ENCODE measurements around the gene INSYN2A.

Gene INSYN2A, protein sequence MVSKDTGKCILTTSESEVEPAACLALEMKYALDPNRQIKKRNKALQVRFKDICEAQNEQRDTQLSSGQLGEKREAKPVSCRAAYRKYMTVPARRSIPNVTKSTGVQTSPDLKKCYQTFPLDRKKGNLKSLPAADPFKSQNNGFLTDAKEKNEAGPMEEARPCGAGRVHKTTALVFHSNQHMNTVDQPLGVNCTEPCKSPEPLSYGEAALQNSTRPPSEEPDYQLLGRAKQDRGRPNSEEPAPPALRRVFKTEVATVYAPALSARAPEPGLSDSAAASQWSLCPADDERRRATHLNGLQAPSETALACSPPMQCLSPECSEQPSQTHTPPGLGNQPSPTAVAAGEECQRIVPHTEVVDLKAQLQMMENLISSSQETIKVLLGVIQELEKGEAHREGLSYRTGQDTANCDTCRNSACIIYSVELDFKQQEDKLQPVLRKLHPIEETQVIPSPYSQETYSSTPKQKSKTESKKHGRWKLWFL

DNA sequence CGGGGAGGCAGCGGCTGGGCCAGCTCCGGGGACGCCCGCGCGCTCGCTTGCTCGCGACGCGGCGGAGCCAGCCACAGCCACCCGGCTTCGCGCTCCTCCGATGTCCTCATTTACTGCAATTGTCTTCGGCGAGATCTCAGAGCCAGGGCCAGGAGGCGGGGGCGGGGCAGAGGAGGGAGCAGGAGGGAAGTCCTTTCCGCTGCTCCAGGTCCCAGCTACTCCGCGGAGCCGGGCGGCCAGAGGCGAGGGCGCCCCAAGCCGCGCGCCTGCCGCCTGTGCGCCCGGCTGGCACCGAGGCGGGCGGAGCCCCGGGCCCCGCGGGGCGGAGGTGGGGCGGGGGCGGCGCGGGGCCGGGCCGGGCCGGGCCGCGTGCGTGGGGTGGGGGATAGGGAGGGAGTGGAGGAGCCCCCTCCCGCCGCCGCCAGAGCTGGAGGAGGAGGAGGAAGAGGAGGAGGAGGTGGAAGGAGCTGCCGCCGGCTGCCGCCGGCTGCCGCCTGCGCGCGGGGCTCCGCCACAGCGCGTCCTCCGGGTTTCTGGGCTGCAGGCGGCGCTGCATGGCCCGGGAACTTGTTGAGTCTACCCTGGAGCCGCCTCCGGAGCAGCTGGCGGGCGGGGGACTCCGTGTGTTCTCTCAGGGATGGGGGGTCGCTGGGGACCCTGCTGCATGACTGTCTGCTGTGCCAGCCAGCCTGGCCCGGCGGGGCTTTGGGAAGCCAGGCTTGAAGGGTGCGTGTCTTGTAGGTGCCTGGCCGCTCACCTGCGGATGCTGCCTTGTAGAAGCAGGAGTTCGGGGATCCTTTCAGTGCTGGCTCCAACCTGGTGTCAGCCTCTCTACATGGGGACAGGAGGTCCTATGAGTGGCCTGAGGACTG, at the start of gene INSYN2A:
TSS of gene INSYN2A (minus strand) at position 310 of the 872 bp plus-strand sequence. CDS start 20,196 bp downstream, outside the sequence.
- in situ Hi-C loops (cut with HindIII; ENCODE audit: low sequenced_read_pairs): no loop called here

DNA sequence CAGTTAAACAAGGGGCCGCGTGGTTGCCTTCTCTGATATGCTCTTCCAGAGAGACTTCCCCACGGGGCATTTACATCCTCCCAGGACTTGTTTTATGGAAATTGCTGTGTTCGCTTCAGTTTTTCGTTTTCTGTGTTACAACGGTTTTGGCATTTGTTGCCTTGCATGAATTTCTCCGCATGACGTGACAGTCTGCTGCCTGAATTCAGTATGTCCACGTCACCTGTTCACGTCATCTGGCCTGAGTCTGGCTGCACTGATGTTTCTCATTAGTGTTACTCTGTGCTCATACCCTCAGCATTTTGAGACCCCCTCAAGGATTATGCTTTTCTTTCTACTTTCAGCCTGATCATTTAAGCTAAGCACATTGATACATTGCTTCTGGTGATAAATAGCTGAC, 49.1 kb upstream of the INSYN2A start:
- in situ Hi-C loops (cut with HindIII; ENCODE audit: low sequenced_read_pairs): no loop called here

DNA sequence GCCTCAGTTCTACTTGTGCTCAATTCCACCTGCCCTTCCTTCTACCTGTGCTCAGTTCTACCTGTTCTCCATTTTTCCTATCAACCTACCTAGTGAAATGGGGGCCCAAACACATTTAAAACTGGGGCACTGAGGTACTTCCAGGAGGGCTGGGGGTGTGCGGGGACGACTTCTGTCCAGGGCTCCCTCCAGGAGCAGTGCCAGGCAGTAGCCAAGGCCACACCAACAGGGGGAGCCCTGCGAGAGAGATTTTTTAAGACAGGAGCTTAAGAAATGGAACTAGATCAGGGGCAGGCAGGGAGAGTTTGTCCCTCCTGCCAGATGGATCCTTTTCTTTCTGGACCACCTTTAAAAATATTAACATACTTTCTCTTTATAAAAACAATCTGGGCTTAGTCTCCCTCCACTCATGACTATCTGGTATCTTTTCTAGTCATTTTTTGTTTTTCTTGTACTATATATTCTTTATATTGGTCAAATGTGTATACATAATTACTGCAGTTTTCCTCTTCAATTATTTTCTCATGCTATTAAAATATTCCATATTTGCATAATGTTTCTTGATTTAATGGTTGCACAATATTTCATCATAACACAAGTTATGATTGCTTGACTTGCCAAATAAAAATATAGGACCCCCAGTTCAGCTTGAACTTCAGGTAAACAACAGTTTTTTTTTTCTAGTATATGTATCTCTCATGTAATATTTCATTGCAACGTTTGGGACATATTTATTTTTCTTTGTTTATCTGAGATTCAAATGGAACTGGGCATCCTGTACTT, 47.3 kb upstream of the INSYN2A start:
- in situ Hi-C loops (cut with HindIII; ENCODE audit: low sequenced_read_pairs): no loop called here

DNA sequence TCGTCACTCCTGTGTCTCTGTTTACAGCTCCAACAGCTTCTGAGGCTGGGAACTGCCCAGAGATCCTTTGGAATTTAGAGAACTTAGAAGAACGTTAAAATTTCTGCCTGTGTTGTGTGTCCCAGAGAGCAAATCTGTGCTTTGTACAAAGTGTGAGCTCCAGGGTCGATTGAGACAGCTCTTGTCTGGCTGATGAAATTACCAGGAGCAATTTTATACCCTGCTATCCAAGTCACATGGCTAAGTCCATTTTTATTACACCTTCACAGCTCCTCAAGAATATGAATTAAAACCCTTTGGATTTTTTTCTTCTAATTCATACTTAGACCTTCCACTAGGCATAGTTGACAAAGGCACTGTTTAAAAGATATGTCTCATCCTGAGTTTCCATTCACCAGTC, 46.5 kb upstream of the INSYN2A start:
- in situ Hi-C loops (cut with HindIII; ENCODE audit: low sequenced_read_pairs): no loop called here

DNA sequence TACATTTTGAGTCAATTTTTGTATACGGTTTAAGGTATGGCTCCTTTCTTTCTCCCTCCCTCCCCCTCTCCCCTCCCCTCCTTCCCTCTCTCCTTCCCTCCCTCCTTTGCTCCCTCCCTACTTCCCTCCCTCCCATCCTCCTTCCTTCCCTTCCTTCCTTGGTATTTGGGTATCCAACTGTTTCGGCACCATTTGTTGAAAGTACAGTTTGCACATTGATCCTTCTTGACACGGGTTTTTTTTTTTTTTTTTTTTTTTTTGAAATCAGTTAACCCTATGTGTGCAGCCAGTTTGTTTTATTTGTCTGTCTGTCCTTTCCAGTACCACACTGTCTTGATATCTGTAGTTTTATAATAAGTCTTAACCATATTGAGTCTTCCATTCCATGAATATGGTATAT, 39.9 kb upstream of the INSYN2A start:
- in situ Hi-C loops (cut with HindIII; ENCODE audit: low sequenced_read_pairs): no loop called here

DNA sequence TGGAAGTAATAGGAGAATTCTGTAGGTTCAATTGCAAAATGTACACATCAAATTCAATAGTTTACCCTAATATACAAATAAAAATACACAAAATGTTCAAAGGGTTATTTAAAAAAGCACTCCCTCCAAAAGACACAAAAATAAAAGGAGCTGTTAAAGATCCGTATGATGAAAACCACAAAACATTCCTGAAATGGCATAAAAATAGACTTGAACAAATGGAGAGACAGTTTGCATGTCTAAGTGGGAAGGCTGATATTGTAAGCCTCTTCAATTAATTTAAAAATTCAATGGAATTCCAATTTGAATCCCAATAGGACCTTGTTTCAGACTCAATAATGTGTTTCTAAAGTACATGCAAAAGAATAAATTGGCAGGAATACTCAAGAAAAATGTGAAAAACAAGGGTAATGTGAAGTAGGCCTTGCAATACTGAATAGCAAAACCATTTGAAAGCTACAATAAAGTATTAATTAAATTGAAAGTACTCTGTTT, 38.0 kb upstream of the INSYN2A start:
- in situ Hi-C loops (cut with HindIII; ENCODE audit: low sequenced_read_pairs): no loop called here

DNA sequence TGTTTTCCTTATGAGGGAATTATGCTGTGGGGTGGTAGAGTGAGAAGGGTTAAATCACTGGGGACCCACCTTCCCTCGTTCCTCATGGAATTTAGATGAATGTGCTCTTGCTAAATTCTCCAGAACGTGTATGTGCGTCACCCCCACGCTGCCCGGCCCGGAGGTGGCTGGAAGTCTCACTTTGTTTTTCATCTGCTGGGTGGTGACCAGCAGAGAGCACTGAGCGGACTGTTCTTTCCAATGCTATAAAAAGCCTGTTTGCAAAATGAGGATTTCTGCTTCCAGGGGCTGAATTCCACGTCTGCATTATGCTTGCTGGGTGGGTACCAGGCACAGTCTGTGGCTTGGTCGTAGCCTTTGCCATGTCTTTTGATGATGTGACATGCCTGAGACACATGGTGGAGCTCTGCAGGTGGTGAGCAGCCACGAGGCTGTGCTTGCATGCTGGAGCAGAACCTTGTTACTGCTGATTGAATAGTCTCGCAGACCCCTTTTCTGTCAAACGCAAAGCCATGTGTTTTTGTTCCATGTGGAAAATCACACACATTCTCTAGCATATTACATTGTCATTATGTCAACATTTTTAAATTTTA, 31.9 kb upstream of the INSYN2A start:
- in situ Hi-C loops (cut with HindIII; ENCODE audit: low sequenced_read_pairs): no loop called here

DNA sequence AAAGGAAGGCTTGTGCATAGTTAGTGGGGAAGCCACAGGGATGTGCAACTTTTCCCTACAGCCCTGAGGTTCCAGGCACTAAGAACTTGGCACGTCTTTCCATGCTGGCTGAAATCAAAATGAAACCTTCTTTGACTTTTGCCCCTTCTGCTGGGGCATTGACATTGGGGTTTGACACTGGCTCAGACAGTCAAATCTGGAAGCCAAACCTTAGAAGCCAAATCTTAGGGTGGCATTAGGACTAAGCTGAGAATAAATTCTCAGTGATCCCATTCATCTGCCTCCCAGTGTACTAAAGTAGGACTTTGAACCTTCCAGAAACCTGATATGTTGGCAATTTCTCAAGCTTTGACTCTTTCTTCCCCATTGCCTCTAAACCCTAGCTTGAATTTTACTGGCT, 31.3 kb upstream of the INSYN2A start:
- in situ Hi-C loops (cut with HindIII; ENCODE audit: low sequenced_read_pairs): no loop called here

DNA sequence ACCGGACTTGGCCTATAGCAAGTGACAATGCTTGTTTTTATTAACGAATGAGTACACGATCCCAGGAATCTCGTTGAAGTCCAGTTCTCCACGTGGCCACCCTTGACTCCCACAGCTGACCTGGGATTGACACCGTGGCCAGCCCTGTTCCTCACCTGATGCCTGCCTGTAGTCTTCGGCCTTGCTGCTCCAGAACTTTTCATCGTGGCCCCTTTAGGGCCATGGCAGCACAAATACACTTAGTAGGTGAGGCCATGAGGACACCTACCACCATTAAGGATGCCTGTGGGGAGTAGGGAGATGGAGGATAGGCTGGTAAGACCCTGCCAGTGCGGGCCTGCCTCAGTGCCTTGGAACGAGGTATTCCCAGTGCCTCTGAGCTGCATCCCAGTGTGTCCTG, 30.6 kb upstream of the INSYN2A start:
- in situ Hi-C loops (cut with HindIII; ENCODE audit: low sequenced_read_pairs): no loop called here

DNA sequence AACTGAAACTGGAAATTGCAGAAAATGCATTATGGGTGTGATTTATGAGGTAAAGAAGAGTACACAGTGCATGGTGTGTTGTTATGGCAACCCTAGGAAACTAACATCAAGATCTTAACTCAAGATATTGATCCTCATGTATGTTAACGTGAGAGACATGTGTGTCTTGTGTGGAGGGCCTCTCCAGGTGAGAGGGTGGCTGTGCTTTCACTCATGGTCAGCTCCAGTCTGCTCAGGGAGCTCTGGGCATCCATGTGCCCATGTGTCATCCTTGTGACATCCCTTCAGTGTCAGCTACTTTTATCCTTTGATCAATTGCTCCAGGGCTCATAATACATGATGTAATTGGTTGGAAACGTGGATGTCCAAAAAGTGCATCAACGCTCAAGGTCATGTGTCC, 24.9 kb upstream of the INSYN2A start:
- in situ Hi-C loops (cut with HindIII; ENCODE audit: low sequenced_read_pairs): no loop called here

DNA sequence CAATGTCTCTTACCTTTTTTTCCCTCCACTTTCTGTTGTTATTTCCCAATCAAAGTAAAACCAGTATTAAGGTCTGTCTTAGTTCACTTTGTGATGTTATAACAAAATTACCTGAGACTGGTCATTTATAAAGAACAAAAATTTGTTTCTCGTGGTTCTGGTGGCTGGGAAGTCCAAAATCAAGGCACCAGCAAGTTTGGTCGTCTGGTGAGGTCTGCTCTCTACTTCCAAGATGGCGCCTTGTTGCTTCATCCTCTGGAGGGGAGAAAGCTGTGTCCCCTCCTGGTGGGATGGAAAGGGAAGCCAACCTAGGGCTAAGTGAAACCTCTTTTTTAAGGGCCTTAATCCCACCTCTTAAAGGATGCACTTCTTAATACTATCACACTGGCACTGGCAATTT, 22.3 kb upstream of the INSYN2A start:
- in situ Hi-C loops (cut with HindIII; ENCODE audit: low sequenced_read_pairs): no loop called here

DNA sequence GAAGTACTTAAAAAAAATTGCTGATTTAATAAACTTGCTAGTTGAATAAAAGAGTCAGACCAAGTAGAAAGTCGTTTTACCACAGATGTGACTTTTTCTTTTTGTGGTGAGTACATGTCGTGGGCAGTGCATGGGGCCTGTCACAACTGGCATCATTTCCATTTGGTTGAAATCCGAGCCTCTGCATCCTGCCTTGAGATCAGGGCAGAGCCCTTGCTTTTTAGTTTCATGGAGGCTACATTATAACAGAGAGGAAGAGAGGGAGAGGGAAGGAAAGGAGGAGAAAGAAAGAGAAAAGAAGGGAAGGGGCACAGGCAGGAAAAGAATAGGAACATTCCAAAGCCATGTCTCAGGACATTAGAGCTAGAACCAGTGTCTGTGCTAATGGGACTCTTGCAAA, 20.4 kb upstream of the INSYN2A start:
- in situ Hi-C loops (cut with HindIII; ENCODE audit: low sequenced_read_pairs): no loop called here

DNA sequence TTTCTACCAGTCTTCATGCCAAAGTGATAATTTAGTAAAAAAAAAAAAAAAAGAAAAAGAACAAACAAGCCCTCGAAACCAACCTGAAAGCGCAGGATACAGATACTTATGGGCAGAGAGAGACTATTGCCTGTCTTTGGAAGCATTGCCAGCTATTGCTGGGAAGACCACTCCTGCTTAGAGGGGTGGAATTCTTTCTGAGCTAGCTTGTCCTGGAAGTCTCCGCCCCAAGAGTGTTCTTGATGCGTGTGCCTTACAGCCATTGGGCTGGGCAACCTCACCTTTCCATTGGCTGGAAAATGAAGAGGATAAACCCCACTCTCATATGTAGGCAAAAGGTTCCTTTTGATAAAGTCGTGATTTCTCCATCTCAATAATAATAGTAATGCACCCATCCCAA, 19.9 kb upstream of the INSYN2A start:
- in situ Hi-C loops (cut with HindIII; ENCODE audit: low sequenced_read_pairs): no loop called here

DNA sequence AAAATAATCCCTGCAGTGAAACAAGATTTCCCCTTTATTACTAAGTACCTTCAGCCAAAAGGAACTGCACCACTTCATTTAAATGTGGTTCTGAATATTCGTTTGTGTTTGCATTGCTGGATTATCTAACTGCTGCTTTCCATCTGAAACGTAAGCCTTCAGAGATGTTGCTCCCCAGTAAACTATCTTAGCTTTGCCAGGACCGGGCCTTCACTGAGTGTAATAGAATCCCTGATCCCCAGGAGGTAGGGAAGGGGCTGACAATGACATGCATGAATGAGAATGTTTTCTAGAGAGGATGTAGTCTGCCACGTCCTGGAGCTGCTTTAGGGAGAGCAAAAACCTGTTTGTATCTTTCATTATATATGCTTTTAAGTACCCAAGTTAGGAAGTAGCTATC, 19.5 kb upstream of the INSYN2A start:
- in situ Hi-C loops (cut with HindIII; ENCODE audit: low sequenced_read_pairs): no loop called here

DNA sequence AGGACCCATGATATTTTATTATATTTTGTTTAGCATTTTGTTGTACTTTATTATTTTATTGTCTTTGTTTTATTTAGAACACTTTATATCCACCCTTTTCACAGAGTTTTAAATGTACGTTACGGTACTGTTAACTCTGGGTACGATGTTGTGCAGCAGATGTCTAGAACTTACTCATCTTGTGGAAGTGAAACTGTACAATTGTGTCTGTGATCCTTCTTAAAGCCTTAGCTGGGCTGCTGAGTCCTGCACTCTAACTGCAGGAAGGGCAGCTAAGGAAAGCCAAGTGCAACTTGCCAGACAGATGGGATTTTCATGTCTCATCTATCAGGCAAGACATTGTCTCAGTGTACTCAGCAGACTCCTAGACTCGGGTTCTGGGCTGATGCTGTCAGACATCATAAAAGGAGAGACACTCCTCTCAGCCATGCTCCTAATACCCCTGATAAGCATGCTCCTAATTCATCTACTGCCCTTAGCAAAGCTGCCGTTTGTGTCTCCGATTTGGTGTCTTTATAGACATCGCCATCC, 14.6 kb upstream of the INSYN2A start:
- in situ Hi-C loops (cut with HindIII; ENCODE audit: low sequenced_read_pairs): no loop called here

DNA sequence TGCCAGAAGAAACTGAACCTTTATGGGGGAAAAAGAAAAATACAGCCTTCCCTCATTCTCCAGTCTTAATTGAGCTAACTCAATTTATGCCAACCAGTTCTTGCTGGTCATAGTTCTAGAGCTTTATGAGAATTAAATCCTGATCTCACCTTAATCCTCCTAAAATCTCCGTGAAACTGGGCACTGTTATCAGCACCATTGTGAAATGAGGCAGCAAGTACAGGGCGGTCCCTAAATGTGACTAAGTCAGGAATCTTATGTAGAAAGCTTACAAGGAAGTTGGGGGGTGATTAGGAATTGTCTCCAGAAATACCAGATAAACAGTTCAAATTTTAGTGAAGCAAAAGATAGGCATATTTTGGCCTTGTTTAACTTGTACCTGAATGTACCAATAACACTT, 10.7 kb upstream of the INSYN2A start:
- in situ Hi-C loops (cut with HindIII; ENCODE audit: low sequenced_read_pairs): loop anchor here (5.0 kb wide), 1 partner anchor 50 kb away; no protein-coding TSS in a partner anchor

DNA sequence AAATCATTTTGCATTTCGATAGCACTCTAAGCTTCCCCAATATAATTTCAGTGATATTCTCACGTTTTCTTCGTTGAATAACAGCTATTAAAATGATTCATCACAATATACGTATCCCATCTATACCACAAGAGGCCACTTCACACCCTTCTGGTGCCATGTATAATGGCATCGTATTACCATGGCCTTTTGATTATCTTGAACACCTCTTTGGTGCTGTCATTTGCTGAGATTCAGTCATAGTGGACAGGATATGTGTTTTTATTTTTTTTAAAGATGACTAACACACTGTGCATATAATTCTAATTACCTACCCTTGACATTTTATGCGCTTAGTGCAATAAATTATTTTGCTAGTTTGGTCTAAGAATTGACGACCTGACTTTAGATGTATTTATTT, 6.7 kb upstream of the INSYN2A start:
- in situ Hi-C loops (cut with HindIII; ENCODE audit: low sequenced_read_pairs): no loop called here

DNA sequence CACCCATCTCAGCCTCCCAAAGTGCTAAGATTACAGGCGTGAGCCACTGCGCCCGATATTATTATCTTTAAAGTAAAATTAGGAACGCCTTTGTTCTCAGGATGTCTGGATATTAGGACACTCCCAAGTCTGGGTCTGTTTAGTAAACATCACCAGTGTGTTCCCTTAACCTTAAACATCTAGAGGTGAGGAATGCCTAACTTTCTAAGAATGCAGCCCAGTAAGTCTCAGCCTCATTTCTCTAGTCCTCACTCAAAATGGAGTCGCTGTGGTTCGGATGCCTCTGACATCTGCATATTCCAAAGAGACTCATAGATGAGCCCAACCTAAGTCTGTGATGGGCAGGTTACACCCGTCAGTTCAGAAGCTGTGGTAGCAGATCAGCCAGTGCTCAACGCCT, 4.3 kb upstream of the INSYN2A start:
- in situ Hi-C loops (cut with HindIII; ENCODE audit: low sequenced_read_pairs): no loop called here

DNA sequence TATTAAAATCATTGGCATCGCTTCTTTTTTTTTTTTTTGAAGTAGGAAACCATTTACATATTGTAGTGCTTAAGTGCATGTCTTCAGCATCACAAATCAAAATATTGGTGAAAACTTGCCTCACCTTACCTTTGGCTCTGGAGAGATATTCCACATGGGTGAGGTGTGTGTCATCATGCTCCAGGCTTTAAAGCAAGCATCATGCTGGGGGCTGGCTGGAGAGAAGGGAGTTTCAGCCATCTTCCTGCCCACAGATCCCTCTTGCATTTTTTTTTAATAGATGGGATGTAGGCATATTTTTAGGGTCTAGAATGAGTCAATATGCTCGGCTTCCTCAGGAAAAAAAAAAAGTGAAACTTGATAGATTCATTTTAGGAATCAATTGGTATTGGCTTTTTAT, 2.3 kb upstream of the INSYN2A start:
- in situ Hi-C loops (cut with HindIII; ENCODE audit: low sequenced_read_pairs): no loop called here

DNA sequence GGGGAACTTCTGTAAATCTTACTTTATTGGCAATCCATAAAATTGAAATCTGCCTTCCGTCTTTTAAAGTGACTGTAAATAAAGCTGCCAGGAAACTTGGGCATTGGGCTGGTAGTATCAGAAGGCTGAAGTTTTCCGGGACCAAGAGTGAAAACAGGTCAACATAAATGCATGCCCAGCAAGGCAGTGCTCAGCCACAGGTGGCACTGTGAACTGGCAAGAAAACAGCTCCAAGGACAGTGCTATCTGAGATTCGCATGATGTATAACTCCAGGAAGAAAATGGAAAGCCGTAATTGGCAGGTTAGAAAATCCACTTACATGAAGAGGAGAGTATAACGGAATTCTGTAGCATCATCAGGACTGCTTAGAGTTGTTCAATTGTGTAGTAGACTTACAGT, 1.9 kb upstream of the INSYN2A start:
- in situ Hi-C loops (cut with HindIII; ENCODE audit: low sequenced_read_pairs): no loop called here

DNA sequence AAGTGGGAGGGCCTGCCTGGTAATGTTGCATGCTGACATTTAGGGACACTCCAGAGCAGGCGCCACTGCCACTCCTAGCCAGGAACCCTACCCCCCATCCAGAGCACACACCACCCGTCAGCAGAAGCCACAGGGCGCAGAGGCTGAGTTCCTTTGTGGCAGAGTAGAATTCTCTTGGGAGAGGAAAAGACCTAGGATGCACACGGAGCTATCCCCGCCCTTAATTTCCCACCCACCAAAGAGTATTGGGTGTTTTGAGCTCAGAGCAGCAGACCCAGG, 702 bp upstream of the INSYN2A start:
- in situ Hi-C loops (cut with HindIII; ENCODE audit: low sequenced_read_pairs): no loop called here
